ENCODE measurements around the gene SLC49A4.

The SLC49A4 gene

GRCh38 chr3:122907471-122907870 is 112.6 kb downstream of the SLC49A4 start:
- Histone ChIP-seq H3K27me3 (ENCODE audit: insufficient read depth, low read length) (no peaks in the 10 kb centered on the region; the same call in 1 of the 2 replicates), H3F3A (ENCODE audit: insufficient read depth, low read length) (no peaks in the 10 kb centered on the region), H3K9ac (ENCODE audit: low read length) (no peak overlapping the region), H4K20me1 (ENCODE audit: insufficient read depth, low read length) (no peaks in the 10 kb centered on the region), H2AFZ (ENCODE audit: low read length) (no peak overlapping the region), H3K79me2 (ENCODE audit: insufficient read depth, low read length) (no peaks in the 10 kb centered on the region), H3K9me2 (ENCODE audit: low read depth, low read length) (no peaks in the 10 kb centered on the region), H3K4me1 (ENCODE audit: insufficient read depth, low read length, severe bottlenecking) (no peaks in the 10 kb centered on the region), H3K4me2 (ENCODE audit: low read length) (no peak overlapping the region), H3K27ac (ENCODE audit: low read depth, low read length, poor library complexity, severe bottlenecking) (no peak overlapping the region), H3K4me3 (ENCODE audit: low read depth, low read length, poor library complexity, severe bottlenecking) (no peak overlapping the region), H3K36me3 (ENCODE audit: insufficient read depth, low read length) (no peaks in the 10 kb centered on the region), H3K9me3 (ENCODE audit: low read length) (no peaks in the 10 kb centered on the region; the same call in 1 of the 2 replicates)
- TF ChIP-seq CTCF (IDR thresholded peaks at IDR 0.05; ENCODE audit: low read length): no peak
- no peak for TF ChIP-seq EZH2 (IDR thresholded peaks at IDR 0.05; ENCODE audit: borderline replicate concordance, low read length)

- Histone ChIP-seq H3K4me1 (ENCODE audit: insufficient read depth, low read length, severe bottlenecking) (no peaks in the 10 kb centered on the region), H4K20me1 (ENCODE audit: insufficient read depth, low read length) (no peaks in the 10 kb centered on the region), H3K27me3 (ENCODE audit: insufficient read depth, low read length) (no peaks in the 10 kb centered on the region; the same call in 1 of the 2 replicates), H3K9me3 (ENCODE audit: low read length) (no peaks in the 10 kb centered on the region; the same call in 1 of the 2 replicates), H2AFZ (ENCODE audit: low read length) (no peak overlapping the region), H3F3A (ENCODE audit: insufficient read depth, low read length) (no peaks in the 10 kb centered on the region), H3K4me2 (ENCODE audit: low read length) (no peak overlapping the region), H3K27ac (ENCODE audit: low read depth, low read length, poor library complexity, severe bottlenecking) (no peak overlapping the region), H3K4me3 (ENCODE audit: low read depth, low read length, poor library complexity, severe bottlenecking) (no peak overlapping the region), H3K9ac (ENCODE audit: low read length) (no peak overlapping the region), H3K79me2 (ENCODE audit: insufficient read depth, low read length) (no peaks in the 10 kb centered on the region), H3K36me3 (ENCODE audit: insufficient read depth, low read length) (no peaks in the 10 kb centered on the region), H3K9me2 (ENCODE audit: low read depth, low read length) (no peaks in the 10 kb centered on the region)
- TF ChIP-seq EZH2 (IDR thresholded peaks at IDR 0.05; ENCODE audit: borderline replicate concordance, low read length): no peak
- TF ChIP-seq CTCF (IDR thresholded peaks at IDR 0.05; ENCODE audit: low read length): no peak
Measured at GRCh38 chr3:122908251-122908650, 113.4 kb downstream of the SLC49A4 start.

GRCh38 chr3:122911901-122912300 is 117.0 kb downstream of the SLC49A4 start:
- Histone ChIP-seq H3F3A (ENCODE audit: insufficient read depth, low read length) (no peaks in the 10 kb centered on the region), H3K9me3 (ENCODE audit: low read length) (no peaks in the 10 kb centered on the region), H2AFZ (ENCODE audit: low read length) (no peak overlapping the region), H3K4me3 (ENCODE audit: low read depth, low read length, poor library complexity, severe bottlenecking) (no peak overlapping the region), H4K20me1 (ENCODE audit: insufficient read depth, low read length) (no peaks in the 10 kb centered on the region), H3K4me1 (ENCODE audit: insufficient read depth, low read length, severe bottlenecking) (no peaks in the 10 kb centered on the region), H3K27me3 (ENCODE audit: insufficient read depth, low read length) (0 out of 2 replicates have a peak, but pooled peaks cover under 1% of the 10 kb centered on the region), H3K79me2 (ENCODE audit: insufficient read depth, low read length) (no peaks in the 10 kb centered on the region), H3K4me2 (ENCODE audit: low read length) (no peak overlapping the region), H3K27ac (ENCODE audit: low read depth, low read length, poor library complexity, severe bottlenecking) (no peak overlapping the region), H3K36me3 (ENCODE audit: insufficient read depth, low read length) (no peaks in the 10 kb centered on the region), H3K9ac (ENCODE audit: low read length) (no peak overlapping the region), H3K9me2 (ENCODE audit: low read depth, low read length) (no peaks in the 10 kb centered on the region)
- TF ChIP-seq EZH2 (IDR thresholded peaks at IDR 0.05; ENCODE audit: borderline replicate concordance, low read length): no peak
- no peak for TF ChIP-seq CTCF (IDR thresholded peaks at IDR 0.05; ENCODE audit: low read length)
